IMR-90 (cell line): Measurements from ENCODE around the gene SOX9. TPM values are rescaled to one million over a fixed set of nuclear protein-coding genes. Genes with fewer than 3 reads are reported as not detected.

Experiments used
- ATAC-seq: fragments of 200-7000 bp; cut with Tn5 transposase; 2 replicates; pipeline ENCODE4 v1.9.1; 2020; ENCODE audit warnings: low read depth, mild to moderate bottlenecking, moderate library complexity
- BruUV-seq: library from RNA; stranded (reverse); fragments of 400-500 nt; replicated peaks from 2 replicates; lab custom pipeline; 2021; lab: Mats Ljungman, UMichigan
- CTCF ChIA-PET: fragments of 300-600 bp; formaldehyde crosslinking; extraction: SDS; loops from one replicate; lab custom pipeline; 2021; ENCODE audit warnings: antibody characterized with exemption; lab: Yijun Ruan, JAX
- POLR2A ChIA-PET: fragments of 300-600 bp; sonication (Branson Sonifier 250); formaldehyde crosslinking; loops from one replicate; lab custom pipeline; 2022; ENCODE audit warnings: antibody characterized with exemption; ENCODE audit not compliant: unreplicated experiment; lab: Charles Lee
- DNase-seq: peaks from one replicate; pipeline ENCODE4 v3.0.0; 2013
- H2AFZ ChIP-seq: replicated peaks from 2 replicates; pipeline ENCODE3; 2013; ENCODE audit warnings: low read length, mild to moderate bottlenecking; ENCODE audit not compliant: poor library complexity
- H2AK5ac ChIP-seq: 2 replicates; pipeline ENCODE4 v1.6.1; 2013; ENCODE audit warnings: low read depth, low read length, inconsistent platforms
- H2AK9ac ChIP-seq: replicated peaks from 2 replicates; pipeline ENCODE3; 2013; ENCODE audit warnings: mild to moderate bottlenecking, low read depth, low read length, moderate library complexity; ENCODE audit not compliant: poor library complexity
- H2BK120ac ChIP-seq: 2 replicates; pipeline ENCODE4 v1.6.1; 2013; ENCODE audit warnings: low read depth, low read length, inconsistent platforms
- H2BK15ac ChIP-seq: 3 replicates; pipeline ENCODE4 v1.6.1; 2013; ENCODE audit warnings: low read depth, low read length, inconsistent platforms
- H2BK20ac ChIP-seq: 2 replicates; pipeline ENCODE4 v1.6.1; 2013; ENCODE audit warnings: low read depth, mild to moderate bottlenecking, inconsistent platforms, low read length, moderate library complexity
- H2BK5ac ChIP-seq: 2 replicates; pipeline ENCODE4 v1.6.1; 2013; ENCODE audit warnings: mild to moderate bottlenecking, low read depth, low read length, inconsistent platforms; ENCODE audit not compliant: poor library complexity, severe bottlenecking
- H3K14ac ChIP-seq: replicated peaks from 2 replicates; pipeline ENCODE4 v1.6.1; 2013; ENCODE audit warnings: low read depth, low read length, inconsistent platforms
- H3K18ac ChIP-seq: 2 replicates; pipeline ENCODE4 v1.6.1; 2013; ENCODE audit warnings: low read depth, low read length, control low read depth
- H3K23ac ChIP-seq: 2 replicates; pipeline ENCODE4 v1.6.1; 2013; ENCODE audit warnings: low read depth, low read length, inconsistent platforms
- H3K27ac ChIP-seq: 2 replicates; pipeline ENCODE4 v1.5.1; 2013; ENCODE audit warnings: mild to moderate bottlenecking, control low read depth, low read length; ENCODE audit not compliant: insufficient read depth
- H3K27me3 ChIP-seq: 2 replicates; pipeline ENCODE4 v1.6.1; 2013; ENCODE audit warnings: low read length; ENCODE audit not compliant: control insufficient read depth, insufficient read depth
- H3K36me3 ChIP-seq: 2 replicates; pipeline ENCODE4 v1.6.1; 2013; ENCODE audit warnings: low read length, mixed read lengths; ENCODE audit not compliant: control insufficient read depth, insufficient read depth
- H3K4ac ChIP-seq: 2 replicates; pipeline ENCODE4 v1.6.1; 2013; ENCODE audit warnings: low read depth, low read length, inconsistent platforms
- H3K4me1 ChIP-seq: 2 replicates; pipeline ENCODE4 v1.6.1; 2013; ENCODE audit warnings: low read length, mixed read lengths; ENCODE audit not compliant: control insufficient read depth, insufficient read depth
- H3K4me2 ChIP-seq: 2 replicates; pipeline ENCODE4 v1.6.1; 2013; ENCODE audit warnings: low read depth, mild to moderate bottlenecking, control low read depth, low read length, moderate library complexity
- H3K4me3 ChIP-seq: 2 replicates; pipeline ENCODE4 v1.5.1; 2013; ENCODE audit warnings: low read depth, mild to moderate bottlenecking, control low read depth, low read length, moderate library complexity; ENCODE audit not compliant: insufficient read depth
- H3K56ac ChIP-seq: 2 replicates; pipeline ENCODE4 v1.6.1; 2013; ENCODE audit warnings: low read length, inconsistent platforms; ENCODE audit not compliant: insufficient read depth; ENCODE audit errors: extremely low read depth
- H3K79me1 ChIP-seq, 2 experiments: 2 replicates each; pipeline ENCODE4 v1.6.1; 2013; ENCODE audit warnings: low read length in 2 of 2, inconsistent platforms in 1 of 2, low read depth in 1 of 2
- H3K9ac ChIP-seq: 2 replicates; pipeline ENCODE4 v1.6.1; 2013; ENCODE audit warnings: low read depth, low read length, control low read depth
- H3K9me1 ChIP-seq: 2 replicates; pipeline ENCODE4 v1.6.1; 2013; ENCODE audit warnings: low read length, inconsistent platforms; ENCODE audit not compliant: insufficient read depth
- H3K9me3 ChIP-seq: 2 replicates; pipeline ENCODE4 v1.6.1; 2013; ENCODE audit warnings: low read length; ENCODE audit not compliant: control insufficient read depth, insufficient read depth
- H4K20me1 ChIP-seq: 2 replicates; pipeline ENCODE4 v1.6.1; 2013; ENCODE audit warnings: low read length, inconsistent platforms; ENCODE audit not compliant: insufficient read depth
- H4K5ac ChIP-seq: 2 replicates; pipeline ENCODE4 v1.6.1; 2013; ENCODE audit warnings: mild to moderate bottlenecking, low read depth, low read length, control low read depth
- H4K8ac ChIP-seq, 2 experiments: 2 replicates each; pipeline ENCODE4 v1.6.1; 2013; ENCODE audit warnings: low read depth in 2 of 2, low read length in 2 of 2, control low read depth in 1 of 2, inconsistent platforms in 1 of 2
- H4K91ac ChIP-seq: 2 replicates; pipeline ENCODE4 v1.6.1; 2013; ENCODE audit warnings: low read depth, low read length, inconsistent platforms; ENCODE audit not compliant: insufficient read depth
- BHLHE40 ChIP-seq: fragments of 150-350 bp; IDR thresholded peaks from 2 replicates; pipeline ENCODE4 v1.6.1; 2016; ENCODE audit warnings: mild to moderate bottlenecking, low read depth, low read length
- CEBPB ChIP-seq: IDR thresholded peaks from 2 replicates; pipeline ENCODE4 v1.6.1; 2012; ENCODE audit warnings: low read depth, low read length, improper control_type of control experiment
- CHD1 ChIP-seq: IDR thresholded peaks from 2 replicates; pipeline ENCODE4 v1.6.1; 2012; ENCODE audit warnings: low read depth, low read length, improper control_type of control experiment
- FOS ChIP-seq: fragments of 150-350 bp; IDR thresholded peaks from 2 replicates; pipeline ENCODE4 v1.6.1; 2016; ENCODE audit warnings: low read depth, low read length
- MAFK ChIP-seq: IDR thresholded peaks from 2 replicates; pipeline ENCODE4 v1.6.1; 2012; ENCODE audit warnings: low read depth, low read length, improper control_type of control experiment
- MAZ ChIP-seq: IDR thresholded peaks from 2 replicates; pipeline ENCODE4 v1.6.1; 2012; ENCODE audit warnings: low read depth, mild to moderate bottlenecking, low read length, improper control_type of control experiment, moderate library complexity, borderline replicate concordance
- MXI1 ChIP-seq: IDR thresholded peaks from 2 replicates; pipeline ENCODE4 v1.6.1; 2012; ENCODE audit warnings: low read depth, mild to moderate bottlenecking, low read length, moderate library complexity, borderline replicate concordance
- NFE2L2 ChIP-seq: fragments of 150-350 bp; IDR thresholded peaks from 2 replicates; pipeline ENCODE4 v1.6.1; 2016; ENCODE audit warnings: low read depth, mild to moderate bottlenecking, low read length
- POLR2A ChIP-seq: IDR thresholded peaks from 2 replicates; pipeline ENCODE4 v1.6.1; 2012; ENCODE audit warnings: mild to moderate bottlenecking, low read depth, low read length
- RAD21 ChIP-seq: IDR thresholded peaks from 2 replicates; pipeline ENCODE4 v1.6.1; 2012; ENCODE audit warnings: low read length, improper control_type of control experiment
- RCOR1 ChIP-seq: IDR thresholded peaks from 2 replicates; pipeline ENCODE4 v1.6.1; 2012; ENCODE audit warnings: mild to moderate bottlenecking, low read length, improper control_type of control experiment; ENCODE audit not compliant: insufficient replicate concordance
- RFX5 ChIP-seq: IDR thresholded peaks from 2 replicates; pipeline ENCODE4 v1.8.0; 2012; ENCODE audit warnings: low read depth, mild to moderate bottlenecking, low read length, moderate library complexity
- SMC3 ChIP-seq: fragments of 150-350 bp; IDR thresholded peaks from 2 replicates; pipeline ENCODE4 v1.6.1; 2016; ENCODE audit warnings: low read depth, mild to moderate bottlenecking, antibody characterized with exemption, low read length, moderate library complexity
- WGBS, 2 experiments: methylation state at CpG; one replicate each; pipeline versions ENCODE4 v1.1.5 to v1.1.7; 2013; ENCODE audit warnings: missing lambda C conversion rate in 2 of 2; ENCODE audit not compliant: insufficient read length in 1 of 2; ENCODE audit errors: extremely low coverage in 2 of 2; 5-methylcytosine and 5-hydroxymethylcytosine counted together
- dilution Hi-C: fragments of 300-500 bp; cut with HindIII; formaldehyde crosslinking; loops from one replicate; pipeline ENCODE4 v1.14.3; 2018; ENCODE audit warnings: low sequenced_read_pairs; ENCODE audit not compliant: unreplicated experiment
- in situ Hi-C: fragments of 300-500 bp; cut with MboI; formaldehyde crosslinking; loops from 3 replicates; pipeline ENCODE4 v1.14.3; 2019; ENCODE audit warnings: low sequenced_read_pairs, inconsistent platforms, mixed read lengths
- intact Hi-C: fragments of 100-400 bp; cut with micrococcal nuclease; formaldehyde crosslinking; loops from 2 replicates; pipeline ENCODE4 v1.10.0; 2022
- polyA plus RNA-seq, 3 experiments: library from polyadenylated mRNA; depleted of rRNA; stranded (reverse); fragments of >200 nt; gene quantifications; 2 replicates each; pipeline ENCODE4 v1.2.3, GENCODE V29; 2012; ENCODE audit warnings: low replicate concordance in 1 of 3
- total RNA-seq: library from RNA; depleted of rRNA; stranded (reverse); fragments of >200 nt; gene quantifications from 2 replicates; pipeline ENCODE4 v1.2.3, GENCODE V29; 2012
- TF ChIP-seq, protein P1 (sequence below): fragments of 150-350 bp; IDR thresholded peaks from 2 replicates; pipeline ENCODE4 v1.6.1; 2017; ENCODE audit warnings: mild to moderate bottlenecking, antibody characterized with exemption, low read length, low read depth
- TF ChIP-seq, protein P2 (sequence below): fragments of 150-350 bp; IDR thresholded peaks from 2 replicates; pipeline ENCODE4 v1.6.1; 2016; ENCODE audit warnings: low read depth, mild to moderate bottlenecking, low read length, moderate library complexity, borderline replicate concordance
- TF ChIP-seq, protein P3 (sequence below): conservative IDR thresholded peaks from 2 replicates; pipeline ENCODE4 v1.5.1; 2012; ENCODE audit warnings: mild to moderate bottlenecking, low read depth, low read length, improper control_type of control experiment

Gene SOX9
- total and polyA plus RNA-seq, 2 of the 4 experiments (the other 2 are of a cell fraction) = 4.1 to 12.7 TPM

DNA sequence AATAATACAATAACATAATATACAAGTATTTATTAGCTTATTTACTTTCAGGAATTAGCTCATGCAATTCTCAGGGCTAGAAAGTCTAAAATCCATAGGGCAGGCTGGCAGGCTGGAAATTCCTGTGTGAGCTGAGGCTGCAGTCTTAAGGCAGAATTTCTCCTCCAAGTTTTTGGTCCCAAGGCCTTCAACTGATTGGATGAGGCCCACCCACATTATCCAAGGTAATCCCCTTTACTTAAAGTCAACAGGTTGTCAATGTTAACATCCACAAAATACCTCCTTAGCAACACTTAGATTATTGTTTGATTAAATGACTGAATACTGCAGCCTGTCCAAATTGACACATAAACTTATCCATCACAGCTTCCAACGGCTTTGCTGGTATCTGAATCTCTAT, 32.9 kb upstream of the SOX9 start:
- no peak overlapping the region for H2AK9ac ChIP-seq
- no TSS peak for BruUV-seq
- peaks cover 8% of the 10 kb centered on the region for H3K27me3 ChIP-seq
- H3K79me1 ChIP-seq = no peaks in the 10 kb centered on the region
- H4K5ac ChIP-seq = no peak overlapping the region
- 0 out of 2 replicates have a peak, but pooled peaks cover 4% of the 10 kb centered on the region for H3K9me1 ChIP-seq
- H2AFZ ChIP-seq = no peak overlapping the region
- DNase-seq (no peak), ATAC-seq (no peak)
- no peak overlapping the region for H3K4ac ChIP-seq
- H2AK5ac ChIP-seq = no peak overlapping the region
- H3K36me3 ChIP-seq = no peaks in the 10 kb centered on the region
- H3K4me1 ChIP-seq = no peaks in the 10 kb centered on the region
- no peak overlapping the region for H3K56ac ChIP-seq
- no peak overlapping the region for H3K4me2 ChIP-seq
- H3K14ac ChIP-seq = no peak overlapping the region
- H3K27ac ChIP-seq = no peak overlapping the region
- H2BK5ac ChIP-seq = no peak overlapping the region
- H3K18ac ChIP-seq = no peak overlapping the region
- H3K4me3 ChIP-seq = no peak overlapping the region
- WGBS, 2 experiments = no CpG with 5 or more reads among the region's 1 CpG
- no peak overlapping the region for H3K9ac ChIP-seq
- no peak overlapping the region for H4K91ac ChIP-seq
- no peaks in the 10 kb centered on the region for H4K20me1 ChIP-seq
- no peak overlapping the region for H3K23ac ChIP-seq
- dilution Hi-C loops (no loop called here), in situ Hi-C loops (no loop called here), intact Hi-C loops (no loop called here)
- ChIA-PET POLR2A (no interaction called here), CTCF (no interaction called here)
- H2BK20ac ChIP-seq = no peak overlapping the region
- no peak overlapping the region for H4K8ac ChIP-seq
- TF ChIP-seq POLR2A = no peak
- TF ChIP-seq, protein P1, sequence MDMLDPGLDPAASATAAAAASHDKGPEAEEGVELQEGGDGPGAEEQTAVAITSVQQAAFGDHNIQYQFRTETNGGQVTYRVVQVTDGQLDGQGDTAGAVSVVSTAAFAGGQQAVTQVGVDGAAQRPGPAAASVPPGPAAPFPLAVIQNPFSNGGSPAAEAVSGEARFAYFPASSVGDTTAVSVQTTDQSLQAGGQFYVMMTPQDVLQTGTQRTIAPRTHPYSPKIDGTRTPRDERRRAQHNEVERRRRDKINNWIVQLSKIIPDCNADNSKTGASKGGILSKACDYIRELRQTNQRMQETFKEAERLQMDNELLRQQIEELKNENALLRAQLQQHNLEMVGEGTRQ = no peak
- TF ChIP-seq, protein P2, sequence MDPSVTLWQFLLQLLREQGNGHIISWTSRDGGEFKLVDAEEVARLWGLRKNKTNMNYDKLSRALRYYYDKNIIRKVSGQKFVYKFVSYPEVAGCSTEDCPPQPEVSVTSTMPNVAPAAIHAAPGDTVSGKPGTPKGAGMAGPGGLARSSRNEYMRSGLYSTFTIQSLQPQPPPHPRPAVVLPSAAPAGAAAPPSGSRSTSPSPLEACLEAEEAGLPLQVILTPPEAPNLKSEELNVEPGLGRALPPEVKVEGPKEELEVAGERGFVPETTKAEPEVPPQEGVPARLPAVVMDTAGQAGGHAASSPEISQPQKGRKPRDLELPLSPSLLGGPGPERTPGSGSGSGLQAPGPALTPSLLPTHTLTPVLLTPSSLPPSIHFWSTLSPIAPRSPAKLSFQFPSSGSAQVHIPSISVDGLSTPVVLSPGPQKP = no peak
- TF ChIP-seq RCOR1 = no peak
- TF ChIP-seq MAFK = no peak
- no peak for TF ChIP-seq CHD1
- no peak for TF ChIP-seq BHLHE40
- no peak for TF ChIP-seq MXI1
- no peak for TF ChIP-seq RFX5
- no peak for TF ChIP-seq CEBPB
- TF ChIP-seq RAD21 = no peak
- no peak for TF ChIP-seq MAZ
- TF ChIP-seq NFE2L2 = no peak
- no peak for TF ChIP-seq SMC3
- TF ChIP-seq FOS = no peak
- TF ChIP-seq, protein P3, sequence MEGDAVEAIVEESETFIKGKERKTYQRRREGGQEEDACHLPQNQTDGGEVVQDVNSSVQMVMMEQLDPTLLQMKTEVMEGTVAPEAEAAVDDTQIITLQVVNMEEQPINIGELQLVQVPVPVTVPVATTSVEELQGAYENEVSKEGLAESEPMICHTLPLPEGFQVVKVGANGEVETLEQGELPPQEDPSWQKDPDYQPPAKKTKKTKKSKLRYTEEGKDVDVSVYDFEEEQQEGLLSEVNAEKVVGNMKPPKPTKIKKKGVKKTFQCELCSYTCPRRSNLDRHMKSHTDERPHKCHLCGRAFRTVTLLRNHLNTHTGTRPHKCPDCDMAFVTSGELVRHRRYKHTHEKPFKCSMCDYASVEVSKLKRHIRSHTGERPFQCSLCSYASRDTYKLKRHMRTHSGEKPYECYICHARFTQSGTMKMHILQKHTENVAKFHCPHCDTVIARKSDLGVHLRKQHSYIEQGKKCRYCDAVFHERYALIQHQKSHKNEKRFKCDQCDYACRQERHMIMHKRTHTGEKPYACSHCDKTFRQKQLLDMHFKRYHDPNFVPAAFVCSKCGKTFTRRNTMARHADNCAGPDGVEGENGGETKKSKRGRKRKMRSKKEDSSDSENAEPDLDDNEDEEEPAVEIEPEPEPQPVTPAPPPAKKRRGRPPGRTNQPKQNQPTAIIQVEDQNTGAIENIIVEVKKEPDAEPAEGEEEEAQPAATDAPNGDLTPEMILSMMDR = no peak
- H2BK15ac ChIP-seq = no peak overlapping the region
- H2BK120ac ChIP-seq = no peak overlapping the region
- H3K9me3 ChIP-seq = no peaks in the 10 kb centered on the region
